Glomerular endothelial cell (primary cell): ENCODE results near the gene CCDC54. TPM values are rescaled to one million over a fixed set of nuclear protein-coding genes. Genes with fewer than 3 reads are reported as not detected.
"Not testable (repeated sequence)": the region's sequence is repeated elsewhere in the genome, so short reads cannot be mapped to it uniquely, and the experiment has no call there.

Experiments used
- DNase-seq: peaks from one replicate; pipeline ENCODE4 v3.0.0-alpha.2; 2011; ENCODE audit warnings: low read depth, low spot score; ENCODE audit errors: extremely low read depth
- total RNA-seq: library from RNA; depleted of rRNA; stranded (reverse); fragments of >200 nt; gene quantifications from 2 replicates; pipeline ENCODE4 v1.2.3, GENCODE V29; 2015

Gene CCDC54
- not detected in 2 replicates for total RNA-seq

GRCh38 chr3:107377151-107377550 lies at the start of gene CCDC54:
CCDC54 (plus strand) TSS chr3:107377439; CDS start chr3:107377588, 149 bp downstream.
- DNase-seq: no peak

GRCh38 chr3:107328069-107328468 lies 49.2 kb upstream of the CCDC54 start:
- DNase-seq: no peak

GRCh38 chr3:107329088-107329487 lies 48.2 kb upstream of the CCDC54 start:
- DNase-seq: no peak

DNA sequence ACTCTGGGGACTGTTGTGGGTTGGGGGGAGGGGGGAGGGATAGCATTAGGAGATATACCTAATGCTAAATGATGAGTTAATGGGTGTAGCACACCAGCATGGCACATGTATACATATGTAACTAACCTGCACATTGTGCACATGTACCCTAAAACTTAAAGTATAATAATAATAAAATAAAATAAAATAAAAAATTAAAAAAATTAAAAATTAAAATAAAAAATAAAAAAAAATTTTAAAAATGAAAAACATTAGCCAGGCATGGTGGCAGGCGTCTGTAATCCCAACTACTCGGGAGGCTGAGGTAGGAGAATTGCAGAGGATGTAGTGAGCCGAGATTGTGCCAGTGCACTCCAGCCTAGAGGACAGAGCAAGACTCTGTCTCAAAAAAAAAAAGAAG lies 37.5 kb upstream of the CCDC54 start:
- not testable (repeated sequence) for DNase-seq

GRCh38 chr3:107344722-107345121 lies 32.5 kb upstream of the CCDC54 start:
- DNase-seq: no peak

DNA sequence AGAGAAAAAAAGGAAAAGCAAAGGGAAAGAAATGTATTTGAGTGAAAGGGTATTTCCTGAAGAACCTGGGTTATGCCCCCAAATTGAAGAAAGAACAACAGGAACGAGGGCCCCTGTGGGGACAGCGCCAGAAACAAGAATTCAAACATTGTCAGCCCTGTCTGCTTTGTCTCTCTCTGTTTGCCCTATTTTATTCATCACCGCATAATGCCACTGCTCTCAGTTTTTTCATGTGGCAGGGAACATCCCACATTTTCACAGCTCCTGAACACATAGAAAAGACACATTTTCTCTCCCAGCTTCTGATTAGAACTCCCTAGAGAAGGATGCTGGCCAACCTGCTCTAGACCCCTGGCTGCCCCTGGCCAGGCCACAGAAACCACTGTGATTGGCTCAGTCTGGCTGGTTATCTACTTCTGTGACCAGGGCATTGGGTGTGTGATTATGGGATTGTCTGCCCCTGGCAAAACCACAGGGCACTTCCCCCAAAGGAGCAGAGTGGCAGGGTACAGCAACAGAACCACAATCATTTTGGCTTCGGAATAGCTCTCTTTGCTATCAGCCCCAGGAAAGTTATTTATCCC lies 31.3 kb upstream of the CCDC54 start:
- DNase-seq: no peak

DNA sequence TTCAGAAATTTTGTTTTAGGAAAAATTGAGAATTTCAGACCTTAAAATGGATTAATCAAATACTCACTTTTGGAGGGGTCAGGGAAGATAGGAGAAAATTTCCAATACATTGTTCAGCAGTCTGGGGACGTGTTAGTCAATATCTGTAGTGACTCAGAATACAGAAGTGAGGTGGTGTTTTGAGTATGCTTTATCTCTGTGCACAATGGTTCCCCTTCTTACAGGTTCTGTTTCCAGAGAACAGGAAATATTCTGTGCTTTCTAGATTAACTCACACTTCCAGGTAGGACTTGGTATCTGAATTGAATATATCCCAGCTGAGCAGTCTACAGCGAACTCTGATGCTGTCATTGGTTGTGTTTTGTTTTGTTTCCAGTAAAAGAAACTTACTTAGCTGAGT lies 30.7 kb upstream of the CCDC54 start:
- no peak for DNase-seq

- peak; percentile 39 for DNase-seq
Measured at GRCh38 chr3:107347751-107348150, 29.5 kb upstream of the CCDC54 start.

GRCh38 chr3:107356706-107357105 lies 20.5 kb upstream of the CCDC54 start:
- no peak for DNase-seq

GRCh38 chr3:107361633-107362032 lies 15.6 kb upstream of the CCDC54 start:
- no peak for DNase-seq

GRCh38 chr3:107365051-107365450 lies 12.2 kb upstream of the CCDC54 start:
- DNase-seq: no peak

GRCh38 chr3:107366766-107367165 lies 10.5 kb upstream of the CCDC54 start:
- DNase-seq: no peak

DNA sequence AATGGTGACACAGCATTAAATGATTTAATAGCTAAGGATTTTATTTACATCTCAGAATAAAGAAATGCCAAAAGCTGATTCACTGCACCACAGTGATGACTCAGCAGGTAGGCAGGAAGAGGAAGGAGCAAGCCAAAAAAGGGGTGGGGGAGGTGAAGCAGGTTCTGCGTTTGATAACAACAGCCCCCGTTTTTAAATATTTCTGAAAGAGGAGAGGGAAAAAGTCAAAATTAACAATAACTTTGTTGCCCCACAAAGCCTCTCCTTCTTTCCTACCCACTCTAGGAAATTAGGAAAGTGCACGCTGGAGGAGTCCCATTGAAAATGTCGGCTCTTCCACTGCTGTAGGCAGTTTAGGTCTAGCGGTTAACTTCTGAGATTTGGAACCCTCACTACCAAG lies 9.9 kb upstream of the CCDC54 start:
- peak; percentile 12 for DNase-seq

DNA sequence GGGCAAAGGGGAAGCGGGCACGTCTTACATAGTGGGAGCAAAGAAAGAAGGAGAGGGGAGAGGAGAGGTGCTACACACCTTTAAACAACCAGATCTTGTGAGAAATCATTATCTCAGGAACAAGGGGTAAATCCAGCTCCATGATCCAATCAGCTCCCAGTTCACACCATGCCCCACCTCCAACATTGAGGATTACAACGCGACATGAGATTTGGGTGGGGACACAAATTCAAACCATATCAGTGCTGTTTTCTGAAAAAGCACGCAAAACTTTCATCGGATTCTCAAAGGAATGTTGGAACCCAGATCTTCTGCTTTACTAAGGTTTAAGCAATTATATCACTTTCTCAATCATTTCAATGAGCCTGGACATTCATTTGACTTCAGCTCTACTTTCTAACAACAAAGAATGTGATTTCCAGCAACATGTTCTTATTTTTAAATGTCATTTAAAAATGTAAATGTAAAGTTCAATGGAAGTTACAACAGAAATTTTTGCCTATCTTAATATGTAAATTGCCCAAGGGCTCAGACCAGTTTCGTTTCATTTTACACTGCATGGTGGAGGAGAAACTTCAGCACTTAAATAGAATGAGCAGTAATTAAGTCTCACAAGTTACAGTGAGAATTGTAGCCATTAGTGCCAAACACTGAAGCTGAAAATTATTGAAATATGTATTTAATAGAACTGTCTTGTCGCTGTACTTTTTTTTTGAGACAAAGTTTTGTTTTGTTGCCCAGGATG lies 8.4 kb upstream of the CCDC54 start:
- no peak for DNase-seq

DNA sequence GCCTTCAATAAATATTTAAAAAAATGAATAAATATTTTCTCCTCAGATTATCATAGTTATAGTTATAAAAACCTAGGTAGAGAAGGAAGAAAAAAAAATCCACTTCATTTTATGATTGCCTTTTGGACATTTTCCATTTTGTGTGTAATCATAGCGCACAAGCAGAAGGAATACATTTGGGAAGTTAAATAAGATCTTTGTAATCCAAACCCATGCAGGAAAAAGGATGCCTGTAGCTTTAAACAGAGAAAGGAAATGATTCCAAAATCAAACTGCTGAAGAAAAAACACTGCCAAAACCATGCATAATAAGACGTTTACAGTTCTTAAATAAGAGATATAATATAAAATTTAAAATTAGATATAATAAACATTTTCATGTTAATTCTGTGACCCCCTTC lies 7.4 kb upstream of the CCDC54 start:
- no peak for DNase-seq

DNA sequence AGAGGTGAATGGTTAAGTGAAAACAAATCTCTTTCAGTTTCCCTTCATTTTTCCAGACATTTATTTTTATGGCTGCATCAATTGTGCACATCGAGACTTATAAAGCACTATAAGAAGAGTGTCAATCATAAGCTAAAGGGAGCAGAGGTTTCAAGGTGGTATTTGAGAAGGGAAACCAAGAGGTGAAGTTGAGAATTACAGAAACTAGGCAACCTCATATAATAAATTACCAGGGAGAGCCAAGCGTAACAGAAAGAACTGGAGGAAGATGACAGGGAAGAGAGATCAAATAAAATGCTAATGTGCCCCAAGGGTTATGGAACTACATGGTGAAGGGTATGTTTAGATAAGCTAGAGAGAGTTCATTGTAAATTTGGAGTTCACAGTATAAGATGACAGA lies 6.3 kb upstream of the CCDC54 start:
- DNase-seq: no peak

DNA sequence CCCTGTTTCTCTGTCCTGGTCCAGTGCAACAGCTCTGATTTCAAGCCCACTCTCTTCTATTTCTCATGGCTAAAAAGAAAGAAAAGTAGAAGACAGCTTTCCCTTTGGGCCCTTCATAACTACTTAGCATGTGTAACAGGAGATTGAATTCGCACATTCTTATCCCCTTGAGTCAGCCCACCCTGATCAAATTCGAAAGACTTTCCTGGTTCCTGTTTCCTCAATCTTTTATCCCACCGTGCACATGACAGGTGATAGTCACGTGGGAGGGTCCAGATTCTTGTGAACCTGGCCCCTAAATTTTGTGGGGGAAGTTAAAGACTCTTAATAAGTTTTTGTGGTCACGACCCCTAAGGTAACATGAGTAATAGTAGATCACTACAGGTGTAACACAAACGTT lies 4.7 kb upstream of the CCDC54 start:
- no peak for DNase-seq

GRCh38 chr3:107373896-107374295 lies 3.3 kb upstream of the CCDC54 start:
- DNase-seq: no peak

DNA sequence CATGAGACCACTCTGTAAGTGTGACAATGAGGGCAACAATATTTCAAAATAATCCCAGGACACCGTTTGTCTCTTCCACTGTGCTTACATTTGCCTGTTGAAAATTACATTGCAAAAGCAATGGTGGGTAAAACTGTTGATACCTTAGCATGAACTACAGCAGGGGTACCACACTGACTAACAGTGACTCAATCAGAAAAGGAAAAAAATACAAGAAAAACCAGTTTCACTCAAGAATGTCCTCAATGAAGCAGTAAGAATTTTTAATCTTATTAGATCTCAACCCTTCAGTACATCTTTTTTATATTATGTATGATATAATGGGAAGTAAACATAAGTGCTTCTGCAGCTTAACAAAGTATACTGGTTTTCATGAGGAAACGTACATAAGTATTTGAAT lies 1.6 kb upstream of the CCDC54 start:
- DNase-seq: no peak

DNA sequence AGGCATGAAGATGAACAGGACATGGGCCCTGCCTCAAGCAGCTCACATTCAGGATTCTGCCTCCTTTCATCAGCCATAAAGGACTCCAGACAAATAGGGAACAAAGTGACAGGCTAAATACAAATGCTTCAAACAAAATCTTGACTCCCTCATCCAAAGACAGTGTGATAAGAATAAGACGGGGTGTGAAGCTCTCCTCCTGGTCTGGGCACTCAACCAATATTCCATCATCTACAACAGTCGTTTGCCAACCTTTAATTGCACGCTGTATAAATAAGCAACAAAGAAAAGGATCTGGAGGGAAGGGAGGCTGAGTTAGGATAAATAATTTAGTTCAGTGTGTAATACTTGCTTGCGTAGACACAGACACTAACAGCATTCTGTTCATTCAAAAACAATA lies 5.4 kb downstream of the CCDC54 start:
- no peak for DNase-seq

- DNase-seq: no peak
Measured at GRCh38 chr3:107384428-107384827, 7.2 kb downstream of the CCDC54 start.

- DNase-seq: no peak
Measured at GRCh38 chr3:107384907-107385306, 7.7 kb downstream of the CCDC54 start.

DNA sequence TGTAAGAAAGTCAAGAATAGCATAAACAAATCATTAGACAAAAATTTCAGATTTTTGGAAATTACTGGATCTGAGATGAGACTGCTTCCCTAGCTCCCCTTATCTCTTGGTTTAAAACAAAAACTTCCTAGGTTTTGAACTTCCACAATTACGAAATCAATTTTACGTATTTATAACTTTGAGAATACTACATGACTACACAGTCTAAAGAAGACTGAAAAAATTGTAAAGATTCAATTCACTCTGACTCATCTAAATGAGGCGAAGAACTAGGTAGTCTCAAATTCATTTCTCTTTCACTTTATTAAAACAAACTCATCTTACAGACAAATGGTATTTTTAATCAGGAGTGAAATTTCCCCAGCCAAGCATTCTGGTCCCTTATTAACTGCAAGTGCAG lies 10.3 kb downstream of the CCDC54 start:
- no peak for DNase-seq
